ENCODE data around the gene PCDH8. TPM values are rescaled to one million over a fixed set of nuclear protein-coding genes. Genes with fewer than 3 reads are reported as not detected.

Gene PCDH8
- total RNA-seq, 1 experiment from 2014 or later = 2.1 TPM

DNA sequence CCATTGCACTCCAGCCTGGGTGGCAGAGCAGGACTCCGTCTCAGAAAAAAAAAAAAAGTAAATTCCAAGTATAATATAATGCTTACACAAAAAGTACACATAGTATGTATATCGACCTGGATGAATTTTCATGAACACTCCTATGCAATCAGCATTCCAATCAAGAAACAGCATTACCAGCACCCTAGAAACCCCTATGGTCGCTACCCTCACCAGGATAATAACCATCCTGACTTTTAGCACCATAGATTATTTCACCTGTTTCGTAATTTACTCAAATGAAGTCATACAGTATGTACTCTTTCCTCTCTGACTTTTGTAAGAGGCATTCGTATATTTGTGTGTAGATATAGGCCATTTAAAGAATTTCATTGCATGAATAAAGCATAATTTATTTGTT, 47.6 kb downstream of the PCDH8 start:
- Mint-ChIP-seq H3K4me1 (peaks cover 5 to 8% of the 10 kb centered on the region in 2 experiments; a peak in 2 of 4 replicates), H3K27ac (no peak overlapping the region), H3K27me3 (ENCODE audit: low read depth) (peaks cover 5% of the 10 kb centered on the region), H3K9me3 (no peaks in the 10 kb centered on the region), H3K36me3 (ENCODE audit: insufficient read depth in 1 of 3, low read depth in 3 of 3) (no peaks in the 10 kb centered on the region), H3K4me3 (no peak overlapping the region)
- TF ChIP-seq, protein P1, sequence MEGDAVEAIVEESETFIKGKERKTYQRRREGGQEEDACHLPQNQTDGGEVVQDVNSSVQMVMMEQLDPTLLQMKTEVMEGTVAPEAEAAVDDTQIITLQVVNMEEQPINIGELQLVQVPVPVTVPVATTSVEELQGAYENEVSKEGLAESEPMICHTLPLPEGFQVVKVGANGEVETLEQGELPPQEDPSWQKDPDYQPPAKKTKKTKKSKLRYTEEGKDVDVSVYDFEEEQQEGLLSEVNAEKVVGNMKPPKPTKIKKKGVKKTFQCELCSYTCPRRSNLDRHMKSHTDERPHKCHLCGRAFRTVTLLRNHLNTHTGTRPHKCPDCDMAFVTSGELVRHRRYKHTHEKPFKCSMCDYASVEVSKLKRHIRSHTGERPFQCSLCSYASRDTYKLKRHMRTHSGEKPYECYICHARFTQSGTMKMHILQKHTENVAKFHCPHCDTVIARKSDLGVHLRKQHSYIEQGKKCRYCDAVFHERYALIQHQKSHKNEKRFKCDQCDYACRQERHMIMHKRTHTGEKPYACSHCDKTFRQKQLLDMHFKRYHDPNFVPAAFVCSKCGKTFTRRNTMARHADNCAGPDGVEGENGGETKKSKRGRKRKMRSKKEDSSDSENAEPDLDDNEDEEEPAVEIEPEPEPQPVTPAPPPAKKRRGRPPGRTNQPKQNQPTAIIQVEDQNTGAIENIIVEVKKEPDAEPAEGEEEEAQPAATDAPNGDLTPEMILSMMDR (conservative IDR thresholded peaks at IDR 0.05) = no peak
- Histone ChIP-seq H2AK5ac (ENCODE audit: insufficient read length, low read length) (no peak overlapping the region), H2BK5ac (ENCODE audit: insufficient read length, low read length) (no peak overlapping the region), H3K14ac (ENCODE audit: insufficient read depth, low read length) (no peak overlapping the region), H2BK120ac (ENCODE audit: low read depth, low read length, poor library complexity, severe bottlenecking) (no peak overlapping the region), H3K9me3 (ENCODE audit: control insufficient read depth, low read depth, low read length) (no peaks in the 10 kb centered on the region), H3K23me2 (ENCODE audit: insufficient read length, low read depth, low read length, poor library complexity, severe bottlenecking) (no peaks in the 10 kb centered on the region), H3K79me1 (ENCODE audit: insufficient read depth, low read depth, low read length, poor library complexity, severe bottlenecking) (no peaks in the 10 kb centered on the region), H3K4me2 (ENCODE audit: insufficient read depth, insufficient read length, low read length) (no peak overlapping the region), H4K5ac (ENCODE audit: insufficient read length, low read depth, low read length) (no peak overlapping the region), H3K79me2 (ENCODE audit: insufficient read depth, low read length) (no peaks in the 10 kb centered on the region), H3T11ph (ENCODE audit: low read length) (no peak overlapping the region), H4K91ac (ENCODE audit: insufficient read length, low read depth, low read length) (no peak overlapping the region), H3K27me3 (ENCODE audit: insufficient read depth, low read length) (no peaks in the 10 kb centered on the region), H4K8ac (replicated peaks; ENCODE audit: insufficient read length, low read depth, low read length) (no peak overlapping the region), H3K27ac (ENCODE audit: insufficient read length, low read depth, low read length) (no peak overlapping the region), H2BK12ac (ENCODE audit: insufficient read length, low read depth, low read length) (no peak overlapping the region), H3K4me1 (ENCODE audit: insufficient read depth, low read length) (no peaks in the 10 kb centered on the region; the same call in 1 of the 2 replicates), H2BK15ac (ENCODE audit: low read depth, low read length) (no peak overlapping the region), H3K18ac (ENCODE audit: insufficient read length, low read depth, low read length) (no peak overlapping the region), H3K56ac (ENCODE audit: insufficient read length, low read depth, low read length) (no peak overlapping the region), H4K20me1 (ENCODE audit: control insufficient read depth, insufficient read depth, insufficient read length) (no peaks in the 10 kb centered on the region), H3K9ac (ENCODE audit: extremely low read depth, insufficient read length, low read length) (no peak overlapping the region), H3K23ac (ENCODE audit: insufficient read length, low read depth, low read length) (no peak overlapping the region), H2AFZ (ENCODE audit: low read length) (no peak overlapping the region), H2BK20ac (ENCODE audit: low read depth, low read length, poor library complexity, severe bottlenecking) (no peak overlapping the region), H3K4ac (ENCODE audit: low read depth, low read length) (no peak overlapping the region)
- no CpG with 5 or more reads among the region's 5 CpGs for WGBS (ENCODE audit: extremely low coverage, insufficient read length, low lambda C conversion rate)
- DNase-seq = no peak
